ENCODE data around the gene MSMP.

The MSMP gene

DNA sequence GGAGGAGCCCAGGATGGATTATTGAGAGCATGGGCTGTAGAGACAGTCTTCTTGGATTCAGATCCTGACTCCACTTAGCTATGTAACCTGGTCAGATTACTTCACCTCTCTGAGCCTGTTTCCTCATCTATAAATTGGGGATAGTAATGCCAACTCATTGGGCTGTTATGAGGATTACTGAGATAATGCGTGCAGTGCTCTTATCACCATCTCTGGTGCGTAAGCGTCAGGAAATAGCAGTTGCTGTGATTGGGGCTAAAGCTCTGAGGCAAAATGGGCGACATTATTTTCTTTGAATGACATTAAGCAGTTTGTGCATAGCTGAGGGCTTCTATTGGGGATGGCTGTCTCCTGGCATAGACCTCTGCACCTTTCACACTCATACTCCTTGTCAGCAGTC is 995 bp upstream of the MSMP start:
- H3K4me3 ChIP-seq (ENCODE audit: low read depth, low read length), result no peak overlapping the region
- TF ChIP-seq, protein P1, sequence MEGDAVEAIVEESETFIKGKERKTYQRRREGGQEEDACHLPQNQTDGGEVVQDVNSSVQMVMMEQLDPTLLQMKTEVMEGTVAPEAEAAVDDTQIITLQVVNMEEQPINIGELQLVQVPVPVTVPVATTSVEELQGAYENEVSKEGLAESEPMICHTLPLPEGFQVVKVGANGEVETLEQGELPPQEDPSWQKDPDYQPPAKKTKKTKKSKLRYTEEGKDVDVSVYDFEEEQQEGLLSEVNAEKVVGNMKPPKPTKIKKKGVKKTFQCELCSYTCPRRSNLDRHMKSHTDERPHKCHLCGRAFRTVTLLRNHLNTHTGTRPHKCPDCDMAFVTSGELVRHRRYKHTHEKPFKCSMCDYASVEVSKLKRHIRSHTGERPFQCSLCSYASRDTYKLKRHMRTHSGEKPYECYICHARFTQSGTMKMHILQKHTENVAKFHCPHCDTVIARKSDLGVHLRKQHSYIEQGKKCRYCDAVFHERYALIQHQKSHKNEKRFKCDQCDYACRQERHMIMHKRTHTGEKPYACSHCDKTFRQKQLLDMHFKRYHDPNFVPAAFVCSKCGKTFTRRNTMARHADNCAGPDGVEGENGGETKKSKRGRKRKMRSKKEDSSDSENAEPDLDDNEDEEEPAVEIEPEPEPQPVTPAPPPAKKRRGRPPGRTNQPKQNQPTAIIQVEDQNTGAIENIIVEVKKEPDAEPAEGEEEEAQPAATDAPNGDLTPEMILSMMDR (IDR thresholded peaks at IDR 0.05; ENCODE audit: borderline replicate concordance, insufficient read depth, low read depth, low read length), result no peak

DNA sequence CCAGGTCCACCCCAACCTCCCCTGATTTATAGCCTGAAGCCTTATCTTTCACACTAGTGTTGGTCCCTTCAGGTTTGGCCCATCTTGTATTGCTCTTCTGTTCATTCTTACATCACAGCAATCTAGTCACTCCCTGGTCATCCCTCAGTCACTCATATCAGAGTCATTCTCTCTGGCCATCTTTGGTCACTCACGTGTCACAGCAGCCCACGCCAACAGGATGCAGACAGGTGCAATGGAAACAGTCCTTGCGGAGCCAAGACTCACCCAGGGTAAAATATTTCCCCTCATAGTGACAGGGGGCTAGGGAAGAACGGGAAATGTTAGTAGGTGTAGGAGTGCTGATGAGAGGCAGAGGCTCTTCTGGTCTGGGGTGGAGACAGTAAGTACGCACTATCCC is 610 bp downstream of the MSMP start:
- TF ChIP-seq, protein P1 (IDR thresholded peaks at IDR 0.05; ENCODE audit: borderline replicate concordance, insufficient read depth, low read depth, low read length), result no peak
- no peak overlapping the region for H3K4me3 ChIP-seq (ENCODE audit: low read depth, low read length)

DNA sequence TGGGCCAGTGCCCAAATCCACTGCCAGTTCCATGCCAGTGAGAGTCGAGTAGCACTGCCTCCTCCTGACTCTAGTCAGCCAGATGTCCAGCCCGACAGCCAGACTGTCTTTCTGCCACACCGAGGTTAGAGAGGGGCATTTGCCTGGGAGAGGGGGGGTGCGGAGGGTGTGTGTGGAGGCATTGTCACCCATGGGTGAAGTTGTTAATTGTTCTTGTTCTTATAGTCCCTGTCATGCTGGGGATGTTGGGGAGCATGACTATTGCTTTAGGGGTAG is 3.9 kb downstream of the MSMP start:
- H3K4me3 ChIP-seq (ENCODE audit: low read depth, low read length), result no peak overlapping the region
- TF ChIP-seq, protein P1 (IDR thresholded peaks at IDR 0.05; ENCODE audit: borderline replicate concordance, insufficient read depth, low read depth, low read length), result no peak

DNA sequence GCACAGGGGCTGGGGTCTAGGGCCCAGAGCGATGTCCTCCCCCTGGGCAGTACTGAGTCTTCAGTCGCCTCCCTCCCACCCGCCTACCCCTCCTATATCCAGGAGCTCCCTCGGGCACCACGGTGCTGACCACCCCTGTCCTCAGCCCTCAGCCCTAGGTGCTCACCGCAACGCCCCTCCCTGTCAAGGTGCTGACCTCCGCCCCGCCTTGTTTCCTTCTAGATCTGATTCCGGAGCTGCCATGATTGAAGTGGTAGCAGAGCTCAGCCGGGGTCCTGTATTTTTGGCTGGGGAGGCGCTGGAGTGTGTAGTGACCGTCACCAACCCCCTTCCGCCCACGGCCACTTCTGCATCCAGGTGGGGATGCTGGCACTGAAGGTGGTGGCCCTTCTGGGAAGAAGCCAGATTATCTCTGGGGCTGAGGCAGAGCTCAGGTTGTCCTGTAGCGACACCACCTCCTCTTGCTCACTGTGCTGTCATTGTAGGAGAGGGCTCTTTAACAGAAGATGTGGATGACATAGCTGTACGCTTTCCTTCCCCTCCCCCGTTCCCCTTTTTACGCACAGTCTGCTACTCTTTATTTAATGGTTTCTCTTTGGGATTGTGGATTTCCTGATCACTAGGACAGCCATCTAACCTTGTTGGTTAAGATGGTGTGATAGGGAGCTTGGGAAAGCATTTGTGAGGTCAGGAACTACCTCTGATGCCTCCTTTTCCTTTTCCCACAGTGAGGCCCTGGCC is 4.4 kb downstream of the MSMP start:
- TF ChIP-seq, protein P1 (IDR thresholded peaks at IDR 0.05; ENCODE audit: borderline replicate concordance, insufficient read depth, low read depth, low read length), result no peak
- H3K4me3 ChIP-seq (ENCODE audit: low read depth, low read length), result peak overlapping the region; percentile 90

DNA sequence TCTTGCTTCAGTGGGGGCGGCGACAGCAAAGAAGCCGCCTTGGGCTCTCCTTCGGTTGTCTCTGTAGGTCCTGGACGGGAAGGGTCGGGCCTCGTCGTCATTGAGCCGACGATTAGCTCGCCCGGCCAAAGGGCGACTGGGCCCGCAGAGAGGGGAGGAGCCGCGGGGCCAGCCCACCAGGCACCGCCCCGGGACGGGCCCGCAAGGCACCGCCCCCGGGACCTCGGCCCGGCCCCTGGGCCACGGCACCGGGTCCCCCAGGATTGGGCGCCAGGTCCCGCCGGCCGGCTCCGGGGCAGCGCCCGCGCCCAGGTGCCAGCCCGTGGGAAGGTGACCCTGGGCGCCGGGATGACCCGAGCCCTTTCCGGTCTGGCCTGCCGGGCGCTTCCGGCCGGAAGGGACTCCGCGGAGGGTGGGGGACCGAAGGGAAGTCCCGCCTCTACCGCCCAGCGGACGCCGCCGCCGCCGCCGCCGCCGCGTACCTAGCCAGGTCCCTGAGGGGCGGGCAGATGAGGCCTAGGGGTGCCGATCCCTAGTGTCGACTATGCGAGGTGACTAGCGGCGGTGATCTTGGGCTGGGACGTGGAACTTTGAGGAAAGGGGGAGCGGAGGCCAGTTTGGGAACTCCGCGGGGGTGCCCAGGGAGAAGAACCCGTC is 5.1 kb downstream of the MSMP start, which contains the start of the genes GBA2 and RGP1:
Gene GBA2, minus strand, starts transcription at position 371 of the 657 bp plus-strand sequence. CDS start 524 bp downstream, outside the sequence.
Gene RGP1, plus strand, starts transcription at position 430 of the 657 bp plus-strand sequence. CDS start 469 bp downstream, outside the sequence.
- H3K4me3 ChIP-seq (ENCODE audit: low read depth, low read length), result peak within 1 kb of the TSS; percentile 90
- TF ChIP-seq, protein P1 (IDR thresholded peaks at IDR 0.05; ENCODE audit: borderline replicate concordance, insufficient read depth, low read depth, low read length), result no peak

DNA sequence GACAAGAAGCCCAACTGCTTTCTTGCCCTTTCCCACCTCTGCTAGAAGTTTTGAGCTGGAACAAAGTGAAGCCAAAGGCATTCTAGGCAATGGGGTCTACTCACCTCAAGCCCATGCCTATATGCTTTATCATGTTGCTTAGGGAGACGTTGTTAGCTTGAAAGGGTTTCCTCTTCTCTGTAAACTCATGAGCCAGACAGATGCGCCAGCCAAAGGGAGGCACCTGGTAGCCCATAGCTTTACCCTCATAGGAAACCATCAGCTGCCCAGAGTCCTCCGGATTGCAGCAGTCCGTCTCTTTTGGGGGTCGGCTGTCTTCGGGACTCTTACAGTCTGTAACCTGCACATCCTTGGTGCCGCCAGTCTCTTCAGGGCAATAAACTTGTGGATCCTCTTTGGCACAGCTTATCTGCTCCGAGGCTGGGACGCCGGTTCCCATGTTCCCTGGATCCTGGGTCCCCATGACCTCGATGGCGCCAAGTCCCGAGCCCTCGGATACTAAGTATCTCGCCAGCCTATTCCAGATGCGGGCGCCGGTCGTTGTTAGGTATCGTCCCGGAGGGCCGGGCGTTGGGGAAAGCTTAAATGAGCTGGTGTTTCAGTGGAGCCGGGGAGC is 5.7 kb downstream of the MSMP start:
- H3K4me3 ChIP-seq (ENCODE audit: low read depth, low read length), result peak overlapping the region; percentile 90
- TF ChIP-seq, protein P1 (IDR thresholded peaks at IDR 0.05; ENCODE audit: borderline replicate concordance, insufficient read depth, low read depth, low read length), result no peak

Data from GM12875 (cell line).